G401 (cell line): ENCODE data around the gene SLC35E1. TPM values are rescaled to one million over a fixed set of nuclear protein-coding genes. Genes with fewer than 3 reads are reported as not detected.

ENCODE experiments used
- DNase-seq: peaks from one replicate; pipeline ENCODE4 v3.0.0-alpha.2; 2015; ENCODE audit warnings: low spot score
- in situ Hi-C: cut with HindIII; loops from 2 replicates; pipeline ENCODE4 v1.10.0; 2016; ENCODE audit warnings: low sequenced_read_pairs, mixed read lengths
- total RNA-seq: library from RNA; depleted of rRNA; stranded (reverse); fragments of >200 nt; shearing (Covaris generic); gene quantifications from 2 replicates; pipeline ENCODE4 v1.2.3, GENCODE V29; 2014

SLC35E1 gene
- total RNA-seq, 1 experiment from 2014 or later = 25.7 TPM

DNA sequence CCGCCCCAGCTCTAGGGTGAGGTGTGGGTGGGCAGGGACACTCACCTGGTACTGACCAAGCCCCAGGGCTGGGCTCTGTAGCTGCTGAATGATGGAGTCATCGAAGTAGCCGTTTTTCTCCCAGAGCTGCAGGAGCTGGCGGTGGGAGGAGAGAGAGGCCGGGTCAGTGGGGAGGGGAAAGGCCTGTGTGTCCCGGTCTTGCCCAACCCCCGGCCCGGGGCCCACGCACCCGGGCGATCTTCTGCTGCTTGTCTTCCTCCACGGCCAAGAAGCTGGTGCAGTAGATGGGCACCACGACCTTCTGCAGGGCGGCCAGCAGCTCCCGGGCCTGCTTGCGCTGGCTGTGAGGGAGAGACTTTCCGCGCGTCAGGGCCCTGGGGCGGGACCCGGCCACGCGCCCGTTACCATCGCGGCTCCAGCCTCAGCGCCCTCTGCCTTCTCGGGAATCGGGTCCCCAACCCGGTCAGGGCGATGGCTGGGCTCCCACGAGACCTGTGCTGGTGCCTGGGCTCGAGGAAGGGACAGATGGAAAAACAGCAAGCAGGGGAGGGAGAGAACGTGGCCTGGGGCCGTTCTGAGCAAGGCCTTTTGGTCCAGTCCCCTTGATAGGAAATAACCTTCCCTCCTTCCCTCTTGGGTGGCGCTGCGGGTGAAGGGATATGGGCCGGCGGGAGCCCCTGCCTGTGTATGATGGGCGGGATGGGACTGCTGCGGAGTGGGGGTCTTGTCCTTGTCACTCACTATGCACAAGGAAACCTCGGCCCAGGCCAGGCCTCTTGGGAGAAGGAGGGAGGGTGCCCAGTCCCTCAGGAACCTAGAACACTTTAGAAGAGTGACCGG lies 41.5 kb downstream of the SLC35E1 start:
- in situ Hi-C loops = no loop called here
- DNase-seq = no peak

DNA sequence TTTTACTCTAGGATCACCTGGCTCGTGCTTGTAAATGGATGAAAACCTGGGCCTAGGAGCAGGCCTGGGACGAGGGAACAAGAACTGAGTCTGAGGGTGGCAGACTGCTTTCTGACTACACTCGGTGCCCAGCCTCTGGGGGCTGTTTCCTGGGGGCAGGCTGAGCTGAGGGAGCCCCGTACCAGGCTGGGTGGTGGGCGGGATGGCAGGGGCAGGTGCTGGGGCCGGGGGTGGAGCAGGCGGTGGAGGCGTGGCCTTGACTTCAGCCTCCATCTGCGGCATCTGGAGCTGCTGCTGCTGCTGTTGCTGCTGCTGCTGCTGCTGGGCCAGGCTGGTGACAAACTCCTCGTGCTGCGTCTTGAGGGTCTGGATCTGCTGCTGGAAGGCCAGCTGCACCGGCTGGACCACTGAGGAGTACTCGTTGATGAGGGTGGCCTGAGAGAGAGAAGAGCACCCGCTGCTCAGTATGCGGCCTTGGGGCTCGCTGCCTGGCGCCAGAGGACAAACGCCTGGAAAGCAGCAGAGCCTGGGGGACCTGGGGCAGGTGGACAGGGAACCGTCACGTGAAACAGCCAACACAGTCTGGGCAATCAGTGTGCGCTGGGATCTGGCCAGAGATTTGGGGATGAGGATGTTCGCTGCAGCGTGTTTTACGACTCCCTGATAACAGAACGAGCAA lies 42.6 kb downstream of the SLC35E1 start:
- DNase-seq = no peak
- in situ Hi-C loops = no loop called here

- DNase-seq = no peak
- in situ Hi-C loops = no loop called here
Measured at GRCh38 chr19:16527971-16528521, 44.2 kb downstream of the SLC35E1 start.

- DNase-seq = no peak
- in situ Hi-C loops = no loop called here
Measured at GRCh38 chr19:16527334-16527935, 44.8 kb downstream of the SLC35E1 start.

- DNase-seq = no peak
- in situ Hi-C loops = no loop called here
Measured at GRCh38 chr19:16525751-16526481, 46.3 kb downstream of the SLC35E1 start.

DNA sequence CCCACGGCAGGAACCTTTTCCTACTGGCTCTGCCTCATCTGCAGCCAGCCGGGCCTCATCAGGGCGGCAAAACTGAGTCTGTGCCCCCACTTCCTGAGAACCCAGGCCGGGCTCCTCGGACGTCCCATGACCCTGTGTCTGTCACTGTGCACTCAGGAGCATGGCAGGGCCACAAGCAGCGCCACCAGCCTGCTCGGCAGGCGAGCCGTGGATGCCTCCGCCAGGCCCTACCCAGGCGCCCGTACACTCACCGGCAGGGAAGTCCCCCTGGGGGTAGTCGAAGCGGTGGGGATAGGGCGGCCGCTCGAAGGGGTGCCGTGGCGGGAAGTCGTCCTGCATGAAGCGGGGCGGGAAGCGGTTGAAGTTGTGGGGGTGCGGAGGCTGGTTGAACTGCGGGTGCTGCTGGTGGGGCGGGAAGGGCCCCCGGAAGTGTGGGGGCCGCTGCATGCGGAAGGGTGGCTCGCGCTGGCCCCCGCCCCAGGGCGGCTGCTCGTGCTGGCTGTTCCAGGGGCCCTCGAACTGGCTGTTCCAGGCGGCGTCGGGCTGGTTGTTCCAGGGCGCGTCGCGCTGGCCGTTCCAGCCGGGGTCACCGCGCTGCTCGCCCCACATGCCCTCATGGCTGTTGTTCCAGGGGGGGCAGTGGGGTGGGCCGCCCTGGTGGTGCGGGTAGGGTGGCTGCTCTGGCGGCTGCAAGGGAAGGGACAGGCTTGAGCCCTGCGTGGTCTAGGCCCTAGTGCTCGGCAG lies 47.1 kb downstream of the SLC35E1 start:
- in situ Hi-C loops = no loop called here

DNA sequence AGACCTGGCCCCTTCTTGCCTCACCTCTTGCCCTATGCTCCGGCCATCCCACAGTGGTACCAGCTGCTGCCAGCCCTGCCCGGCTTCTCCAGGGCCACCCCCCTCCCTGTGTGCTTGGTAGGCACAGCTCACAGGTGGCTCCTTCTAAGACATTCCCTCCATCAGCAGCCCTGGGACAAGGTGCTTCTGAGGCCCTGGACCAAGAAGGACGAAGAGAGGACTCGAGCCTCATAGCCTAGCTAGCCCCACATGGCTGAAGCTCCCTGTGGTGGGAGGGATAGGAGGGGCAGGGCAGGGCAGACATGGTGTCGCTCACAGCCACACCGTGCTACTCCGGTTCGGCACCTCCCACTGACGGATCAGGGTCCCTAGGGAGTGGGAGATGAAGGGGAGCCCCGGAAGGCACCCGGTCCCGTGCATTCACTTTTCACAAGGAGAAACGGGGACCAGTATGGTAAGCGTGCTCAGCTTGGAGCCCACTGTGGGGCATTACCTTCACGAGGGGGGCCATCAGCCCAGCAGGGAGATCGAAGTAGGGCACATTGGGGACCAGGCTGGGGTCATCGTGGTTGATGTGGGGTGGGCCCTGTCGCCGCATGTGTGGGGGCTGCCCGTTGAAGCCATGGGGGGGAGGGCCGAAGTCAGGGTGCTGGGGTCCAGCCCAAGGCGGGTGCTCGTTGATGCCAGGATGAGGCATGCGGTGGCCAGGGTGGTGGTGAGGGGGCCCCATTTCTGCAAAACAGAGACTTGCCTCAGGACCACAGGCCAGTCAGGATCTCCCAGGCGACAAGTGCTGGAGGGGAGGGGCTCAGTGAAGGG lies 49.4 kb downstream of the SLC35E1 start:
- in situ Hi-C loops = no loop called here
- DNase-seq = no peak

More for the DNA sequence above, 47.1 kb downstream of the SLC35E1 start:
- no peak for DNase-seq

- in situ Hi-C loops = no loop called here
- DNase-seq = no peak
Measured at GRCh38 chr19:16521715-16522289, 50.4 kb downstream of the SLC35E1 start.

DNA sequence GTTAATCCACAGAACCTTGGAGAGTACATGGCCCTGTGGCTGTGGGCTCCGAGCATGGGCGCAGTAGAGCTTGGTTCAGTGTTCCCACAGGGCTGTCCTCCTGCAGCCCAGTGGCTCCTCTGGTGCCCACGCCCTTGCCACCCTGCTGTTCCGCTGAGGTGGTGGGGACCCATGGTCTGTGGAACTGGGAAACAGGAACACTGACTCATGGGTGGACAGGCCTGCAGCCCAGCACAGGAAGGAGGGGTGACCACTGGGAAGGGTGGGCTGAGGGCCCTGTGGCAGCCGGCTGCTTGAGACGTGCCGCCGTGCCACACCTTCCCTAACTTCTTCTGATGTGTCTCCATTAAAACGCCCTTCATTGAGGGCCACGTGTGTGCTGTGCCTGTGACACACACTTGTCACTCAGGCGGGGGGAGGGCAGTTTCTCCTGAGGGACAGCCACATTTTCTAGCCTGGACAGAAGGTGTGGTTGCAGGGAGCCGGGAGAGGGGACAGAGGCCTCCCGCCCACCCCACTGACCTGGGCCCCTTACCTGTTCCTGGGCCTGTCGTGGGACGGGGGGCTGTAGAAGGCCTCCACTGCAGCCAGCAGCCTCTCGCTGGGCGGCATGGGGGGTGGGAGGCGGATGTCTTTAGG lies 51.1 kb downstream of the SLC35E1 start:
- in situ Hi-C loops = no loop called here
- DNase-seq = no peak

- DNase-seq = no peak
- in situ Hi-C loops = no loop called here
Measured at GRCh38 chr19:16520074-16520973, 51.9 kb downstream of the SLC35E1 start.

- DNase-seq = no peak
- in situ Hi-C loops = no loop called here
Measured at GRCh38 chr19:16519230-16519687, 53.0 kb downstream of the SLC35E1 start.

DNA sequence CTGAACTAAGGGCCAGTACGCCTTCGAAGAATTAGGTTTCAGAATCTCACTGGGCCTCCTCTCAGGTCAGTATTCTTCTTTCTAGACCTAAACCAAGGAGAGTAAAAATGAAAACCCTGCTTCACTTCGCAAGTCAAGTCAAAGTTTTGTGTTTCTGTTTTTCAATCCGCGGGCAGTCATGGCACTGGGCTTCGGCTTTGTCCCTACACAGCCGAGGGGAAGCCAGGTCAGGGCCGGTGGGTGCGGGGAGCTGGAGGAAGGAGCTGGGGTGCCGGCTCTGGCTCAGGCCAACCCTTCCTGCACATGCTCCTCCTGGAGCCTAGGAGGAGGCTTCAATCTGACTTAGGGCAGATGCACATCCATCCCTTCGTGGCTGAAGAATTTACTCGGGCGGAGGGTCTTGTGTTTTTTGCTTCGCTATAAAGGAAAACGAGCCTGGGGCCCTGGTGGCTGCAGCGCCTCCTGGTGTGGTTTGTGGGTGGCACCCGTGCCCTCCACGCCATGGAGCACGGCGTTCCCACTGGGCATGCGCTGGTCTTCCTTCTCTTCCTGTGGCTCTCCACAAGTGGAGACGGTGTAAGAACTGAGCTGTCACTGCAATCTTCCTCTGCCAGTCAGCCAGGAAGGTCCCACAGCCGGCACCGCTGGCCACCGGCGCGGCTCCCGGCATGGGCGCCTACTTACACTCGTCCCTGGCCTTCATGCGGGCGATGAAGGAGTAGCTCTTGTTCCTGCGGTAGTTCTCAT lies 53.6 kb downstream of the SLC35E1 start:
- no peak for DNase-seq
- in situ Hi-C loops = no loop called here

GRCh38 chr19:16518061-16518460 lies 54.2 kb downstream of the SLC35E1 start:
- DNase-seq = no peak
- in situ Hi-C loops = no loop called here

DNA sequence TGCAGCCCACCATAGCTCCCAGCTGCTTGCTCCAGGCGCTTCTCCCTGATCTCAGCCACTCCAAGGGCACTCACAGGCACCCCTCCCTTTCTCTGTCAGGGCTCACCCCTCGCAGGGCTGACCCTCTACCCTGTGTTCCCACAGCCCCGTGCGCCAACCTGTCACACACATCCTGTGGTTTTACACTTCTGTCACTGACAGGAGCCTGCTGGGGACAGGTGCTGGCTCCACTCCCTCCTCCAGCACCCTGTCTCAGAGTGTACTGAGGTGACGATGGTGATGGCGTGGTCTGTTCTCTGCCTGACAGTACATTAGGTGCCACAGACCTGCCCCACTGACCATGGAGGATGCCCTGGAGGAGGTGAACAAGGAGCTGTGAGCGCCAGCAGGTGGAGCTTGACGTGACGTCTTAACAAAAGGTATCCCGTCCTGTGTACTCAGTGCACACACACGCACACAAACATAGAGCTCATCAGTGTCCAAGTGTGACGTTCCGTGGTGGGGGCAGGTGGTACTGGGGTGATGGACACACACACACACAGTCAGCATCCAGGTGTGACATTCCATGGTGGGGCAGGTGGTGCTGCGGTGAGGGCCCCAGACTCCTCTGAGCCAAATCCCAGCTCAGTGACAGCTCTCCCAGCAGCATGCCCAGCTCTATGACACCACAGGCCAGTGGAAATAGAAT lies 55.1 kb downstream of the SLC35E1 start:
- DNase-seq = no peak
- in situ Hi-C loops = no loop called here

DNA sequence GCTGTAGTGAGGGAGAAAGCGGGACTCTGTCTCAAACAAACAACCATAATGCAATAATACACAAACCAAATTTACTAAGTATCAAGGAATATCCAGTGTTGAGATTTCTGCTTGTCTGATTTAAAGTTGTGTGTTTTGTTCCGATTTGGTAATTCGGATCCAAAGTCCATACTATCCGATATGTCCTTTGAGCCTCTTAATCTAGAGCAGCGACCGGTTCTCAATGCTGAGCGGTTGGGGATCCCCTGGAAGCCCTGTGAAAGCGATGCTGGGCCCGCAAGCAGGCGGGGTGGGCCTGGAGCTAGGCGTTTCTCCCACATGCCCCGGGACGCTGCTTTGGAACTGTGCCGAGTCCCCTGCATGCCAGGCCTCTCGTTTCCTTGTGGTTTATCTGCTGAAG lies 55.8 kb downstream of the SLC35E1 start:
- no peak for DNase-seq

More for the DNA sequence above, 55.8 kb downstream of the SLC35E1 start:
- in situ Hi-C loops = no loop called here
